Adipose tissue (tissue), 3 donors: ENCODE results near the gene HS3ST4. TPM values are rescaled to one million over a fixed set of nuclear protein-coding genes. Genes with fewer than 3 reads are reported as not detected.
"Not testable (repeated sequence)": the region's sequence is repeated elsewhere in the genome, so short reads cannot be mapped to it uniquely, and the experiment has no call there.

Experiments
- H3K27ac ChIP-seq: one replicate; pipeline ENCODE4 v1.5.1; 2013; ENCODE audit warnings: low read depth, low read length
- WGBS, 3 donors: extraction: QIAGEN DNeasy Blood & Tissue Kit; methylation state at CpG; one replicate each; pipeline ENCODE4 v1.1.7; 2013; 5-methylcytosine and 5-hydroxymethylcytosine counted together
- polyA plus RNA-seq, 3 donors: library from polyadenylated mRNA; stranded (reverse); fragments of 200-250 nt; gene quantifications; one replicate each; pipeline ENCODE4 v1.2.3, GENCODE V29; 2013
- donor health status: healthy with polysubstance abuse.
- donor health status: Bipolar disorder and iron deficiency.
- donor health status: healthy.

The HS3ST4 gene
- polyA plus RNA-seq, 3 donors, result 0.09 TPM; not detected in 2

DNA sequence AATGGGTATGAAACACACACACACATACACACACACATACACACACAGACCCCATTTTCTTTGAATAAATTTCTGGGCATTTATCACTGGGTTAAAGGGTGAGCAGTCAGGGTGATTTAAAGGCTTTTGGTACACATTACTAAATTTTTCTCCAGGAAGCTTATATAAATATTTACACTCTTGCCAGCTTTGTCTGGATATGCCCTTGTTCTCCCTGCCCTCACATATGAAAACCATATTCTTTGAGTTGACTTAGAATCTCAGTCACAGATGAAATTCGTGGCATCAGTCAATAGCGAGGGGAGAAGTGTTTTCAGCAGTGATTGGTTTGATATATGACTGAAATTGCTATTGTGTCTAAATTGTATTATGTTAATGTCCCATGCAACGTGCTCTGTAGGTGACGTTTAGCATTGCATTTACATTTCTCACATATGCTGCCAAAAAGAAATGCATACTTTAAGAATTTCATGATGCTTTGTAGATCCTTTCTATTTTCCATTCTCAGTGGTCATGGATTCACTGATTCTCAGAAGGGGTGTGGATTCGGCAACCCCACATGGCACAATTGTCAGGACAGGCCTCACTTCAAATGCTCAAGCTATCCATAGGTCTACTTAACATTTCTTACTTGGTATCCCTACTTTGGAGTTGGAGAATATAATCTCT lies 34.8 kb downstream of the HS3ST4 start:
- no peak overlapping the region for H3K27ac ChIP-seq
- 43 to 53% (median 45%) methylated on average over 5 of the region's 5 CpGs for WGBS, 3 donors

DNA sequence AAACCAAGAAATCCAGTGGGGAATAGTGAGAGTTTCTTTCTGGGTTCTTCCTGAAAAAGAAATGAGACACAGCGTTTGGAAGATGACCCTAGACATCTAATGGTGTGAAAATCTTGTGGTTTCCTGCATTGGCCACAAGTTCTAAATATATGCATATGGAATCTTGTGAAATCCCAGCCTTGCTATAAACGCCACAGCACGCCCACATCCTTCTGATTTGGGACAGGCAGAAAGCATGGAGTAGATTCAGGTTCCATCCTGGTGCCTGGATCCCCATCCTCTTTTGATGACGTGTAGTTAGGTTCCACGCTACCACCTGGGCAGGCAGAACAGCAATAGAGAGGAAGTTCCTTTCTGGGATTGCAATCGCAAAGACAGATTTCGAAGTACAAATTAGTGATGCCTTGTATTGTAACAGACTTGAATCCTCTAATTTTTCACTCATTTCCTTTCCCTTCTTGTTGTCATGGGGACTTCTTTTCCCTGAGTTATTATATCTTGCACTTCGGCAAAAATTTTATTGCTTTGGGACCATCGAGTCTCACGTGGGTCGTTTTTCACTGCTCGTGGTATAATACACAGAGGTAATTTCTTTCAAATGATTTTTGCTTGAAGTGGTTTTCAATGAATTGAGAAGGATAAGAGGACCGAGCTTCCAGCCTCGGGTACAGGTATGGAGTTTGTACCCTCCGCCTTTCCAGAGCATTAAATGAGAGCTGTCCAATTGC lies 37.6 kb downstream of the HS3ST4 start:
- no peak overlapping the region for H3K27ac ChIP-seq
- 66 to 78% (median 71%) methylated on average over 15 of the region's 15 CpGs for WGBS, 3 donors

DNA sequence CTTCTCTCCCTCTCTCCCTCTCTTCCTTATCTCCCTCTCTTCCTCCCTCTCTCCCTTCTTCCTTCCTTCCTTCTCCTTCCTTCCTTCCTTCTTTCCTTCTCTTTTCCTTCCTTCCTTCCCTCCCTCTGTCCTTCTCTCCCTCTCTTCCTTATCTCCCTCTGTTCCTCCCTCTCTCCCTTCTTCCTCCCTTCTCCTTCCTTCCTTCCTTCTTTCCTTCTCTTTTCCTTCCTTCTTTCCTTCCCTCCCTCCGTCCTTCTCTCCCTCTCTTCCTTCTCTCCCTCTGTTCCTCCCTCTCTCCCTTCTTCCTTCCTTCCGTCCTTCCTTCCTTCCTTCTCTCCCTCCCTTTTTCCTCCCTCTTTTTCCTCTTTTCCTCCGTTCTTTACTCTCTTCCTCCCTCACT lies 38.6 kb downstream of the HS3ST4 start:
- 59 to 71% (median 63%) methylated on average over 3 of the region's 3 CpGs for WGBS, 3 donors
- H3K27ac ChIP-seq, result no peak overlapping the region

DNA sequence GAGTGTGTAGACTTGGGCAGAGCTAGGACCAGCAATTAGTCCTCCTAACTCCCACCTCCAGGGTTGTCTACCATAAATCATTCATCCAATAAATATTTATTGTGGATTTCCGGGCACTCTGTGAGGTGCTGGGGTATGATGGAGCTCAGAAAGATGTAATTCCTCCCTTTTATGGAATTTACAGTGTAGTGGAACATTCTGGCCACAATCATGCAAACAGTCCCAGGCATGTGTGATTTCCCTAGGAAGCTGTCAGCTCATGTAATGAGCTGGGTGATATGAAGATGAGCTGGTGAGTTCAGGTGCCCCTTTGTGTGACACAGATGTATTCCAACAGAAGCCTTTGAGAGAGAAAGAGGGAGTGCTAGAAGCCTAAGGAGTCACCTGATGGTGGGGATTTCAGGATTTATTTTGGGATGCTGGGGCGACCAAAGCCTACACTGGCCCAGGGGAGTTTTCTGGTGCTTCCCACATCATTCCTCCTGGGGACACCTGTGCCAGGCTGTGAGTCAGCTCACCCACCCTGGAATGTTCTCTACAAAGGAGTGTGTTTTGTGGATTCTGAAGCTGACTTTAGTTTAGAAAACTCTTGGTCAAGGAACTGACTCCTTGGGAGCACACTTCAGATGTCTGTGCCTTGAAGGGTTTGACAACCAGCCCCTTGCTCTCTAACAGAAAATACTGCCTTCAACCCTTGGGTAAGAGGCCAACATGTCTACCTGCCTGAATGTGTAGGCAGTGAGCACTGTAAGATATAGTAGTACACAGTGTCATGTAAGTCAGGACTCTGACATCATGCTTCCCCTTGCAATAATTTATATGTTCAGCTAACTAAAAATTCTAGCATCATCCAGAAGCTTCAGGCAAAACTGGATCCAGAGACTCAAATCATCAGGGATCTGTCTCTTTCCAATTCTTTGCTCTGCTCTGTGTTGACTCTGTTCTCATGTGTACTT lies 42.9 kb downstream of the HS3ST4 start:
- 53 to 63% (median 54%) methylated on average over 2 of the region's 2 CpGs for WGBS, 3 donors
- H3K27ac ChIP-seq, result no peak overlapping the region

DNA sequence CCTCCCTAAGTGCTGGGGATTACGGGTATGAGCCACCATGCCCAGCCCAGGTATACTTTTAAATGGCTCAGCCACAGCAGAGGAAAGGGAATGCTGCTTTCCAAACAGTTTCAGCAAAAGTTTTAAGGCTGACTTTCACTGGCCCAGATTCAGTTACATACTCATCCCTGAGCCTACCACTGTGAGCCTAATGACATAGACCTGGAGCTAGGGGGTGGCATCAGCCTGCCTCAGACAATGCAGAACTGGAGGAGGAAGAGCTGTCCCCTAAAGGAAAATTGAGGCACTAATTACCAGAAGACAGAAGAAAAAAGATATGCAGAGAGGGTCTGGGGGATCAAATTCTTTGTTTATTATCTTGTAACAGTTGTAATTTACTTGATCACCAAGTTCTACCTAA lies 43.9 kb downstream of the HS3ST4 start:
- 73 to 85% (median 80%) methylated on average over 1 of the region's 1 CpG for WGBS, 3 donors
- no peak overlapping the region for H3K27ac ChIP-seq

DNA sequence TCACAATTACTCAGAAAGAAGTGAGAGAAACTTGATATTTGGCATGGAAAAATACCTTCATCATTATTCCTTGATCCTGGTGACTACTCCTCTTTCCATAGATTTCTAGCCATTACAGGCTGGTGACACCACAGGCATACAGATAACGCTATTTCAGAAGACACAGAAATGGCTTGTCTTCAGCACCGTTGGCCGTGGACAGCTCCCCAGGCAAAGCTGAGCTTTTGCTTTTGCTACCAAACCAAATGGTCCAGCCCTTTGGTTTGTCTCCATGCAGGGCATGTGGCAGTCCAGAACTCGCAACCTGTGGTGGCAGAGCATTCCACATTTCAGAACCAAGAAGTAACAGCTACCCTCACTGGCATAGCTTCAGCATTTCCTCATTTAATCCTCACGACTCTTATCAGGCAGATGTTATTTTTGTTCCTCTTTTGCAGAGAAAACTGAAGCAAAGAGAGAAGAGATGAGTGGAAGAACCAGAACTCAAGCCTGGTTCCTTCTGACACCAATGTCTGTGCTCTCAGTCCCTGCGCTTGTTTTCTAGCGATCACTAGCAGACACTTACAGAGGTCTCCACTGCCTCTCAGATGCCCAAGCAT lies 55.5 kb downstream of the HS3ST4 start:
- 59 to 64% (median 63%) methylated on average over 7 of the region's 7 CpGs for WGBS, 3 donors
- H3K27ac ChIP-seq, result no peak overlapping the region

DNA sequence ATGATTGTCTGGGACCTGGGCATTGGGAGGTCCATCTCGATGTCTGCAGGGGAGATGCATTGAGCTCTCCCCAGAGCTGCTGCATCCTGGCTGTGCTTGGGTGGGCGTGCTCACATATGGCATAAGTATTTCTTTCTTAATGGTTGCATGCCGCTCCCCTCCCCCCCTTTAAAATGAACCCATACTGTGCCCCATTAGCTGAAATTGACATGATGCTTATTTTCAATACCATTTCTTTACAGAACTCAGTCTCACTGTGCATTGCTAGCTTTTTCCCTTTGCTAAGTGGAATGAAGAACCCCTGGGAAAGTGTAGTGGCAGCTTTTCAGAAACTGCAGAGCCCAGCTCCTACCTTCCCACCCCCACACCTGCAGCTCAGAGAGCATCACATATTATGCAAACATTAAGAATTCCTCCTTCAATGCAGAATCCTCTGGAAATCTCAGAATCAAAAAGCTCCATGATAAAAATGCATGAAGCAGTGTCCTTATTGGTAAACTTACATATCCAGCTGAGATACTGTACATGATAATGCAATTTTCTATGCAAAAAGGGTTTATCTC lies 56.4 kb downstream of the HS3ST4 start:
- WGBS, 3 donors, result 79 to 84% (median 83%) methylated on average over 3 of the region's 3 CpGs
- no peak overlapping the region for H3K27ac ChIP-seq

DNA sequence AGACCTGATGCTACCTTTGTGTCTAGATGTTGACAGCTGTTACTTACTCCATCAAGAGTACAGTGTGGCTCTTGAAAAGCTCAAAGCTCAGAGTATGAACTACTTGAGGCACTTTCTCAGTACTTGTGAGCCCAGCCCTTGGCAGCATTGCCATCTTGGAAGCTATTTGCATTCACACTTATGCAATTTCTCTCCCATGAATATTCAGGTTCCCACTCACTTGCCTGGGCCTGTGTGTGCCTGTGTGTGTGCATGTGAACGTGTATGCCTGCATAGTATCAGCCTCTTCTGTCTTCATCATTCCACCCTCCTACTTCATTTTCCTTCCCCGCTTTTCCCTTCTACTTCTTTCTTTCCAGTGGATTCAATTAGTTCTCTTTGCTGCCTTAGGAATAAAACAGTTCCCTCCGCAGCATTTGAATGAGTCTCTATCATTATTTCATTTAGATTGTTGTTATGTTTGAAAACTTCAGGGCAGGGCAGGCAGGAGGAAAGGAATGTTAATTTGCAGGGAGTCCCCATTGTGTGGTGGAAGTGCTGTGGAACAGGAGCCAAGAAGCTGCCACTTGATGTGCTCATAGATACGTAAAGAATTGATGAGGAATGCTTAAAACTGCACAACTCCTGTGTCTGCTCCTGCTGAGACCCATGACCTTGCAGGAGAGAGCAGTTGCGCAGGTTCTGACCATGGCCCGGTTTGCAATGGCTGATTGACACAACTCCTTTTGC lies 58.9 kb downstream of the HS3ST4 start:
- H3K27ac ChIP-seq, result no peak overlapping the region
- 53 to 68% (median 65%) methylated on average over 6 of the region's 6 CpGs for WGBS, 3 donors

DNA sequence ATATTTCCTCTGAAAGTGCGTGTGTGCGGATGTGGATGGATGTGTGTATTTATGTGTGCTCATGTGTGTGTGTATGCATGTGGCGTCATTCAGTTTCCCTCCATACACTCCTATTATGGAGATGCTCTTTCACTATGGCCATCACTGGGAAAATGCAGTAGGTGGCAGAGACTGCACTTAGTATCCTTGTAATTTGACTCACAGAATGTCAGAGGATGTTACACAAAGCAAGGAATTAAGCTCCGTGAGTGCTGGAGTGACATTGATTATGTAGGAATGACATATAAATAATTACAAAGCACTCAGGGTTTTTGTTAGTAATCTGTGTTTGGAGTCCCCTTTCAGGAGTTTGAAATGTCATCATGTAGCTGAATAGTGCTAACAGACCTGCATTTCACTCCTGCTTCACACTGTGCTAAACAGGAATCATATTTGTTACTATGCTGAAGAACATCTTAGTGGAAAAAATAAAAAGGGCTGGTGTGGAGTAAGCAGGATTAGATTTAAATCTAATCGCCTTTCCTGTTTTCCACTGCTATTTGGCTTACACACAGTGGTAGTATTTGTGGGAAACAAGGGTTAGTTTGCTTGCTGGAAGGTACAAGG lies 59.6 kb downstream of the HS3ST4 start:
- 66 to 79% (median 78%) methylated on average over 5 of the region's 5 CpGs for WGBS, 3 donors
- H3K27ac ChIP-seq, result no peak overlapping the region

DNA sequence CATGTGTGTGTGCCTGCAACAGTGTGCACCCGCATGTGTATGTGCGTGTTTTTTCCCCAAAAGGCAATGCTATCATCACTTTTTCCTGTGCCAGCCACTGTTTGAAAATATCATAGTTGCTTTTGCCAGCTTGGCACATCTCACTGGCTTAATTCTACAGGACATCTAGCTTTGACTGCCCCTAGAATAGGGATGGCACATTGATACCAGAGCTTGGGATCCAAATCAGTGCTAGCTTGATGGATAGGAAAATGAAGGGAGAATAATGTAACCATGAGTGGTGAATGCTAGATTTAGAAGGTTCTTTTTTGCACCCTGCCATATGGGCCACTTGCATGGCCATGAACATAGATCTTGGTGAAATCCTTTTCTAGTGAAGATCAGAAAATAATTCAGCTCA lies 72.7 kb downstream of the HS3ST4 start:
- no peak overlapping the region for H3K27ac ChIP-seq
- WGBS, 3 donors, result 75 to 94% (median 91%) methylated on average over 2 of the region's 2 CpGs

DNA sequence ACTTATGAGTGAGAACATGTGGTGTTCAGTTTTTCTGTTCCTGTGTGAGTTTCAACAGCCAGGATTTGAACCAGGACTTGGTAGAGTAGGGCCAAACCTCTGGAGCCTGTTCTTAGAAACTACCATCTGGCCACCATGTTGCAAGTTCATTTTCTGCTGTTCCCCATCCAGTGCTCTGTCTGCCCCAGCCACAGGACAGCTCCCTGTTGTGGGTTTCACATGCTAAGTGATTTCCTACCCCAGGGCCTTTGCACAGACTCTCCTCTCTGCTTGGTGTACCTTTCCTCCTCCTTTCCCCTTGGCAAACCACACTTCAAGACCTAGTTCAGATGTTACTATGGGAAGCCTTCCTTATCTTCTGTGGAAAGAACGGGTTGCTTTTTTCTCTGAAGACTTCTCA lies 79.5 kb downstream of the HS3ST4 start:
- WGBS, 3 donors, result 65 to 83% (median 81%) methylated on average over 1 of the region's 1 CpG
- no peak overlapping the region for H3K27ac ChIP-seq

DNA sequence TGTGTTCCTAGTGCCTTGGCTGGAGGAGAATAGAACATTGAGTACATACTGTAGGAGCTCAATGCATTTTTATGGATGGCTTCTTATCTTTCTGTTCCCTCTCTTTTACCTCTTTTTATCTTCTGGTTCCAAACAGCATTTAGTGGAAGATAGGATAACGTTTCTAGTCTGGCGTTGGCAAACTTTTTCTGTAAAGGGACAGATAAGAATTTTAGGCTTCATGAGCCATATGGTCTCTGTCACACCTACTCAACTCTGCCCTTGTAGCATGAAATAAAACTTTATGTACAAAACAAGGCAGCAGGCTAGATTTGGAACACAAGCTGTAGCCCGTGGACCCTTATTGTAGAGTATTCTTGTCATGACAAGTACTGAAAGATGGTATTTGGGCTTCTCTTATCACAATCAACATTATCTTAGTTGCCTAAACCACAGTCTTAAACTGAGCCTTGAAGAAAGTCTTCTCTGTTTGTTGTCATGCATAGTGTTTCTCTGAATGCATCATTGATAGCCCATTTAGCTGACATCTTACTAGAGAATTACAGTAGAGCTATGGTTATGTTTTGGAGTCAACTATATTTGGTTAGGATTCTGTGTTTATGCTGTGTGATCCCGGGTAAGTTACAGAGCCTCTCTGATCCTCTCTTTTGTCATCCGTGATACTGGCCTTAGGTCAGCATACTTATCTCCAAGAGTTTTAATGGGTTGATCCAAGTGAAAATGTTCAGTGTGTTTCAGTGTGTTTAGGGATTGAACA lies 80.2 kb downstream of the HS3ST4 start:
- no peak overlapping the region for H3K27ac ChIP-seq
- 59 to 75% (median 68%) methylated on average over 5 of the region's 5 CpGs for WGBS, 3 donors

DNA sequence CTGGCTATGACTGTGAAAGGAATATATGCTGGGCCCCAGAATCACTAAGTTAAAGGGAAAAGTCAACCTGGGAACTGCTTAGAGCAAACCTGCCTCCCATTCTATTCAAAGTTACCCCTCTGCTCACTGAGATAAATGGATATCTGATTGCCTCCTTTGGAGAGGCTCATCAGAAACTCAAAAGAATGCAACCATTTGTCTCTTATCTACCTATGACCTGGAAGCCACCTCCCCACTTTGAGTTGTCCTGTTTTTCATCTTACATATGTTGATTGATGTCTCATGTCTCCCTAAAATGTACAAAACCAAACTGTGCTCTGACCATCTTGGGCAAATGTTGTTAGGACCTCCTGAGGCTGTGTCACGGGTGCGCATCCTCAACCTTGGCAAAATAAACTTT lies 84.5 kb downstream of the HS3ST4 start:
- not testable (repeated sequence) for H3K27ac ChIP-seq
- 79 to 92% (median 85%) methylated on average over 2 of the region's 2 CpGs for WGBS, 3 donors

DNA sequence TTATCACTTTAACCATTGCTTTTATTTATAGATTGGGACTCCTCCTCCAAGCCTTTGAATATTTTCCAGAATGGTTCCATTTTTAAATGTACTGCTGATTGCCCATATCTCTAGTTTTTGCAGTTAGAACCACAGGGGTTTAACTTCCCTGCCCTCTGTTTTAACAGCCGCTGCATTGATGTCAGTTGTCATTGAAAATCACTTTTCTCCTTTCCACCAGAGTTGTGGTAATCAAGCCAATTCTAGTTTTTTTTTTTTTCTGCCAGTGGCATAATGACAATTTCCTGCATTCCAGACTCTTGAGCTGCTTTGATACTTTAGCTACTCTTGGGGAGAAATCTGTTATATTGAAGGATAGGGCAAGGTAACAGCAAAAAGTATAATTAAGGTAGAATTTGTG lies 91.5 kb downstream of the HS3ST4 start:
- WGBS, 3 donors, result 48 to 82% (median 62%) methylated on average over 1 of the region's 1 CpG
- no peak overlapping the region for H3K27ac ChIP-seq

DNA sequence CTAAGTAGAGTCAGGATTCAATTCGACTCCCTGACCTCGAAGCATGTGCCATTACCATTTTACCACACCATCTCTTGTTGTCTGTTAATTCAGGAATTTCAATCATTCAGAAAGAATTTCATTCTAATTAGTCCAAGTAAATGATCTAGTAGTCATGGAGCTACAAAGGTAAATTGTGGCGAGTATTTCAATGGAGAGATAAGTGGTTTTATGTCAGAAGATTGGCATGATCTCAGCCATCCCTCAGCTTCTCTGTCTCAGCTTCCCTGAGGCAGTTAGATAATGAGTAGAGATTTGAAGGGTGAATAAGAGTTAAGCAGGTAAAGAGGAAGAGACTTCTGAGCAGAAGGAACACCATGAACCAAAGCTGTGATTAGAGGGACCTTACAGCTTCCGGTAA lies 93.6 kb downstream of the HS3ST4 start:
- no peak overlapping the region for H3K27ac ChIP-seq
- WGBS, 3 donors, result 46 to 76% (median 71%) methylated on average over 4 of the region's 4 CpGs

DNA sequence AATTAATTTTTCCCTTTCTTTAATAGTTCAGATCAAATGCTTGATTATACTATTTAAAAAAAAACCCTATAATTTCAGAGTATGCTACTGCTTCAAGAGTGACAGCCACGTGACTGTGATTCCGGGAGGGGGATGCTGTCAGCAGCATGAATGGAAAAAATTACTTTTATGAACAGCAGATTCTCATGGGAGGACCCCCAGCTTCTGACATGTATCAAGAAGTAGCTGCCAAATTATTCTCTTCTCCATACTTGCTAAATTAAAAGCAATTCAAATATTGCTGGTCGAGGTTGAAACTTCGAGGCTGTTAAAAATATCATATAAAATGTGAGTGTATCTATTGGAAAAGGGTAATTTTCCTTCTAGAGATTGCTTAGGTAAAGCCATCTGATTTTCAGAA lies 95.0 kb downstream of the HS3ST4 start:
- WGBS, 3 donors, result 65 to 82% (median 79%) methylated on average over 4 of the region's 4 CpGs
- H3K27ac ChIP-seq, result no peak overlapping the region

DNA sequence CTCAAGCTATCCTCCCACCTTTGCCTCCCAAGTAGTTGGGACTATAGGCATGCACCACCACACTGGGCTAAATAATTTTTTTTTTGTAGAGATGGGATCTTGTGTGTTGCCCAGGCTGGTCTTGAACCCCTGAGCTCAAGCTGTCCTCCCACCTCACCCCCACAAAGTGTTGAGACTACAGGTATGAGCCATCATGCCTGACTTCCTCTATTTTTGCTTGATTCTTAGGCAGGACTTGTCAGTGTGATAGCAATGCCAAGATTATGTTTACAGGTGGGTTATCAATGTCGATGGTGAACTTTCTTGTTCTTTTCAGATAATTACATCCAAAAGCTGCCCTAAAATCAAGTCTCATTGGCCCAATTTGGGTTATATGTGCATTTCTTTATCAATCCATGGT lies 96.9 kb downstream of the HS3ST4 start:
- WGBS, 3 donors, result 80 to 96% (median 81%) methylated on average over 1 of the region's 1 CpG
- H3K27ac ChIP-seq, result no peak overlapping the region
